Choroid plexus epithelial cell (primary cell): Measurements from ENCODE around the gene PVR.
"Not testable (repeated sequence)": the region's sequence is repeated elsewhere in the genome, so short reads cannot be mapped to it uniquely, and the experiment has no call there.

Experiments
- DNase-seq: peaks from one replicate; pipeline ENCODE4 v3.0.0-alpha.2; 2010; ENCODE audit warnings: low read depth
- H3K4me3 ChIP-seq: 2 replicates; pipeline ENCODE4 v1.5.1; 2011; ENCODE audit warnings: low read depth, mild to moderate bottlenecking, control low read depth, low read length, moderate library complexity
- CTCF ChIP-seq: conservative IDR thresholded peaks from 2 replicates; pipeline ENCODE4 v1.5.1; 2011; ENCODE audit warnings: low read depth, mild to moderate bottlenecking, control low read depth, inconsistent platforms, low read length, moderate library complexity

Gene PVR

GRCh38 chr19:44705502-44706010, 61.8 kb downstream of the PVR start:
- no peak overlapping the region for H3K4me3 ChIP-seq
- TF ChIP-seq CTCF, result no peak
- no peak for DNase-seq

GRCh38 chr19:44706506-44707236, 63.0 kb downstream of the PVR start:
- no peak for DNase-seq
- no peak overlapping the region for H3K4me3 ChIP-seq
- TF ChIP-seq CTCF, result no peak

- no peak for TF ChIP-seq CTCF
- H3K4me3 ChIP-seq, result no peak overlapping the region
Observed at GRCh38 chr19:44707794-44708193, 64.1 kb downstream of the PVR start.

GRCh38 chr19:44708940-44709339, 65.2 kb downstream of the PVR start:
- DNase-seq, result no peak
- H3K4me3 ChIP-seq, result no peak overlapping the region
- no peak for TF ChIP-seq CTCF

More at GRCh38 chr19:44707794-44708193, 64.1 kb downstream of the PVR start:
- DNase-seq, result no peak

- not testable (repeated sequence) for H3K4me3 ChIP-seq, DNase-seq
Observed at GRCh38 chr19:44709434-44710266, 65.9 kb downstream of the PVR start.

GRCh38 chr19:44710483-44710882, 66.8 kb downstream of the PVR start:
- no peak for TF ChIP-seq CTCF
- no peak for DNase-seq
- H3K4me3 ChIP-seq, result no peak overlapping the region

- DNase-seq, result peak; percentile 39
- no peak for TF ChIP-seq CTCF
Observed at GRCh38 chr19:44712864-44713515, 69.3 kb downstream of the PVR start.

More at GRCh38 chr19:44712864-44713515, 69.3 kb downstream of the PVR start:
- no peak overlapping the region for H3K4me3 ChIP-seq
